HepG2 (cell line): ENCODE measurements around the gene SMIM45.

Experiments used
- ATF1 ChIP-seq: IDR thresholded peaks from 2 replicates; pipeline ENCODE4 v1.6.1; 2016; ENCODE audit warnings: mild to moderate bottlenecking, control low read depth
- DNMT3B ChIP-seq: conservative IDR thresholded peaks from 2 replicates; pipeline ENCODE4 v1.6.1; 2016; ENCODE audit warnings: missing biosample characterization, control low read depth
- GABPA ChIP-seq, 2 experiments: IDR thresholded peaks; 2 replicates each; pipeline ENCODE4 v1.6.1; 2011 to 2016; ENCODE audit warnings: low read depth in 2 of 2, low read length in 1 of 2, missing biosample characterization in 1 of 2, missing genetic modification characterization in 1 of 2
- MTF1 ChIP-seq: sonication (generic); formaldehyde crosslinking; IDR thresholded peaks from 2 replicates; pipeline ENCODE4 v1.5.0; 2020; ENCODE audit warnings: missing genetic modification reagents
- MYPOP ChIP-seq: sonication (generic); formaldehyde crosslinking; IDR thresholded peaks from 2 replicates; pipeline ENCODE4 v1.8.1; 2023; ENCODE audit warnings: mild to moderate bottlenecking, moderate library complexity, missing genetic modification reagents
- TAF15 ChIP-seq: fragments of 200-400 bp; formaldehyde crosslinking; IDR thresholded peaks from one replicate; pipeline ENCODE4 v1.6.1; 2018; ENCODE audit warnings: mild to moderate bottlenecking, low read depth, low read length; ENCODE audit not compliant: poor library complexity, severe bottlenecking
- TCF7 ChIP-seq: sonication (generic); IDR thresholded peaks from 2 replicates; pipeline ENCODE4 v1.6.1; 2016; ENCODE audit warnings: antibody characterized with exemption, low read depth
- TP53 ChIP-seq: sonication (generic); formaldehyde crosslinking; conservative IDR thresholded peaks from 2 replicates; pipeline ENCODE4 v1.4.0; 2020; ENCODE audit warnings: missing genetic modification reagents
- ZBTB14 ChIP-seq: sonication (generic); formaldehyde crosslinking; IDR thresholded peaks from 2 replicates; pipeline ENCODE4 v1.4.0; 2020; ENCODE audit warnings: missing genetic modification reagents
- ZBTB4 ChIP-seq: sonication (generic); formaldehyde crosslinking; IDR thresholded peaks from 2 replicates; pipeline ENCODE4 v1.4.0; 2020; ENCODE audit warnings: missing genetic modification reagents, mild to moderate bottlenecking, borderline replicate concordance
- ZHX1 ChIP-seq: sonication (generic); formaldehyde crosslinking; IDR thresholded peaks from 2 replicates; pipeline ENCODE4 v1.8.1; 2022; ENCODE audit warnings: low read depth, mild to moderate bottlenecking, missing genetic modification reagents
- ZNF160 ChIP-seq: sonication (generic); formaldehyde crosslinking; IDR thresholded peaks from 2 replicates; pipeline ENCODE4 v1.8.0; 2022; ENCODE audit warnings: mild to moderate bottlenecking, inconsistent platforms, missing genetic modification reagents
- ZNF275 ChIP-seq: sonication (generic); formaldehyde crosslinking; IDR thresholded peaks from 2 replicates; pipeline ENCODE4 v1.8.0; 2022; ENCODE audit warnings: missing genetic modification reagents, mild to moderate bottlenecking, inconsistent platforms, borderline replicate concordance
- ZNF431 ChIP-seq: sonication (generic); formaldehyde crosslinking; IDR thresholded peaks from 2 replicates; pipeline ENCODE4 v1.9.0; 2022; ENCODE audit warnings: missing genetic modification reagents, low read depth, mild to moderate bottlenecking, borderline replicate concordance
- ZNF451 ChIP-seq: sonication (generic); formaldehyde crosslinking; IDR thresholded peaks from 2 replicates; pipeline ENCODE4 v1.5.0; 2020; ENCODE audit warnings: mild to moderate bottlenecking, missing genetic modification reagents
- ZNF782 ChIP-seq: sonication (generic); formaldehyde crosslinking; IDR thresholded peaks from 2 replicates; pipeline ENCODE4 v1.4.0; 2020; ENCODE audit warnings: missing genetic modification reagents, mild to moderate bottlenecking, borderline replicate concordance

The SMIM45 gene

GRCh38 chr22:41946629-41947423, 5.1 kb upstream of the SMIM45 start, which contains the start of gene CENPM (continued):
- TF ChIP-seq ZBTB4 (0 out of 2 replicates have a peak, but pooled peaks have one; percentile 52), MYPOP (CRISPR knock-in tag) (peak; percentile 94), ZHX1 (CRISPR knock-in tag) (peak; percentile 83; the same call in 1 of the 2 replicates), GABPA (IDR thresholded peaks at IDR 0.05; ENCODE audit: low read depth, low read length) (no peak), GABPA (CRISPR knock-in tag; IDR thresholded peaks at IDR 0.05; ENCODE audit: low read depth) (no peak), ZNF275 (CRISPR knock-in tag) (peak; percentile 77; the same call in 1 of the 2 replicates), ZNF431 (CRISPR knock-in tag) (no peak), ZNF451 (CRISPR knock-in tag) (no peak), TP53 (CRISPR knock-in tag) (no peak), TCF7 (no peak), ZNF160 (peak; percentile 73), ATF1 (CRISPR knock-in tag) (no peak), ZBTB14 (CRISPR knock-in tag) (peak; percentile 72), DNMT3B (no peak), ZNF782 (0 out of 2 replicates have a peak, but pooled peaks have one; percentile 63), TAF15 (no peak), MTF1 (peak; percentile 66; the same call in 1 of the 2 replicates)
